WTC11 (cell line): ENCODE measurements around the gene RPL19. TPM values are rescaled to one million over a fixed set of nuclear protein-coding genes. Genes with fewer than 3 reads are reported as not detected.

Experiments used
- ATAC-seq: fragments of 200-7000 bp; cut with Tn5 transposase; 2 replicates; pipeline ENCODE4 v1.10.0; 2021; ENCODE audit warnings: mild to moderate bottlenecking, moderate library complexity
- CTCF ChIA-PET: fragments of 300-600 bp; sonication (Branson Sonifier 250); formaldehyde crosslinking; loops from one replicate; lab custom pipeline; 2021; ENCODE audit warnings: antibody characterized with exemption; lab: Charles Lee
- POLR2A ChIA-PET: fragments of 350-600 bp; sonication (Branson Sonifier 250); formaldehyde crosslinking; loops from one replicate; lab custom pipeline; 2021; ENCODE audit warnings: antibody characterized with exemption; lab: Charles Lee
- DNase-seq: peaks from one replicate; pipeline ENCODE4 v3.0.0; 2021; ENCODE audit warnings: low spot score
- H3K27ac Mint-ChIP-seq: 2 replicates; pipeline ENCODE4 v1.8.0; 2021; ENCODE audit warnings: mixed read lengths
- H3K27me3 Mint-ChIP-seq: 2 replicates; pipeline ENCODE4 v1.8.0; 2021; ENCODE audit warnings: low read depth, mild to moderate bottlenecking, moderate library complexity, mixed read lengths
- H3K36me3 Mint-ChIP-seq: 2 replicates; pipeline ENCODE4 v1.8.0; 2021; ENCODE audit warnings: mixed read lengths
- H3K4me1 Mint-ChIP-seq: 2 replicates; pipeline ENCODE4 v1.8.0; 2022; ENCODE audit warnings: mixed read lengths
- H3K4me3 Mint-ChIP-seq: 2 replicates; pipeline ENCODE4 v1.8.0; 2021; ENCODE audit warnings: mild to moderate bottlenecking, moderate library complexity, mixed read lengths
- H3K9me3 Mint-ChIP-seq: 2 replicates; pipeline ENCODE4 v1.8.0; 2021; ENCODE audit warnings: mixed read lengths
- AFF4 ChIP-seq: sonication (generic); formaldehyde crosslinking; IDR thresholded peaks from 2 replicates; pipeline ENCODE4 v1.8.1; 2023; ENCODE audit warnings: mild to moderate bottlenecking, missing genetic modification reagents, borderline replicate concordance
- E2F4 ChIP-seq: sonication (generic); formaldehyde crosslinking; IDR thresholded peaks from 2 replicates; pipeline ENCODE4 v1.8.1; 2022; ENCODE audit warnings: low read depth, mild to moderate bottlenecking, moderate library complexity, missing genetic modification reagents, borderline replicate concordance
- ETV6 ChIP-seq: sonication (generic); formaldehyde crosslinking; IDR thresholded peaks from 2 replicates; pipeline ENCODE4 v1.8.1; 2022; ENCODE audit warnings: mild to moderate bottlenecking, missing genetic modification reagents
- HMGXB4 ChIP-seq: sonication (generic); formaldehyde crosslinking; IDR thresholded peaks from 2 replicates; pipeline ENCODE4 v1.8.1; 2023; ENCODE audit warnings: mild to moderate bottlenecking, moderate library complexity, missing genetic modification reagents
- JUN ChIP-seq: sonication (generic); formaldehyde crosslinking; IDR thresholded peaks from 2 replicates; pipeline ENCODE4 v1.8.0; 2023; ENCODE audit warnings: mild to moderate bottlenecking, missing genetic modification reagents
- MLX ChIP-seq: sonication (generic); formaldehyde crosslinking; IDR thresholded peaks from 2 replicates; pipeline ENCODE4 v1.8.1; 2023; ENCODE audit warnings: mild to moderate bottlenecking, missing genetic modification reagents, moderate library complexity
- MYBL2 ChIP-seq: sonication (generic); formaldehyde crosslinking; IDR thresholded peaks from 2 replicates; pipeline ENCODE4 v1.8.1; 2023; ENCODE audit warnings: mild to moderate bottlenecking, moderate library complexity, missing genetic modification reagents
- PREB ChIP-seq: sonication (generic); formaldehyde crosslinking; IDR thresholded peaks from 2 replicates; pipeline ENCODE4 v1.8.1; 2022; ENCODE audit warnings: mild to moderate bottlenecking, missing genetic modification reagents, moderate library complexity, borderline replicate concordance
- RELA ChIP-seq: sonication (generic); formaldehyde crosslinking; IDR thresholded peaks from 2 replicates; pipeline ENCODE4 v1.8.1; 2022; ENCODE audit warnings: missing genetic modification reagents, mild to moderate bottlenecking, borderline replicate concordance
- USF2 ChIP-seq: sonication (generic); formaldehyde crosslinking; IDR thresholded peaks from 2 replicates; pipeline ENCODE4 v1.8.1; 2023; ENCODE audit warnings: mild to moderate bottlenecking, missing genetic modification reagents, moderate library complexity
- ZNF263 ChIP-seq: sonication (generic); formaldehyde crosslinking; IDR thresholded peaks from 2 replicates; pipeline ENCODE4 v1.8.1; 2022; ENCODE audit warnings: low read depth, mild to moderate bottlenecking, moderate library complexity, missing genetic modification reagents
- ZNF281 ChIP-seq: sonication (generic); formaldehyde crosslinking; IDR thresholded peaks from 2 replicates; pipeline ENCODE4 v1.8.0; 2023; ENCODE audit warnings: mild to moderate bottlenecking, missing genetic modification reagents
- ZNF317 ChIP-seq: sonication (generic); formaldehyde crosslinking; IDR thresholded peaks from 2 replicates; pipeline ENCODE4 v1.8.1; 2023; ENCODE audit warnings: low read depth, mild to moderate bottlenecking, moderate library complexity, missing genetic modification reagents, borderline replicate concordance
- ZNF396 ChIP-seq: fragments of 250-450 bp; sonication (Bioruptor Pico); IDR thresholded peaks from 2 replicates; pipeline ENCODE4 v1.8.0; 2021; ENCODE audit warnings: mild to moderate bottlenecking, moderate library complexity, borderline replicate concordance
- ZNF423 ChIP-seq: fragments of 250-450 bp; sonication (Bioruptor Pico); IDR thresholded peaks from 2 replicates; pipeline ENCODE4 v2.1.2; 2022; ENCODE audit warnings: mild to moderate bottlenecking, moderate library complexity
- ZNF512 ChIP-seq: sonication (generic); formaldehyde crosslinking; IDR thresholded peaks from 2 replicates; pipeline ENCODE4 v1.8.1; 2022; ENCODE audit warnings: missing genetic modification reagents, borderline replicate concordance
- total RNA-seq: library from RNA; stranded (reverse); gene quantifications from 3 replicates; pipeline ENCODE4 v1.2.3, GENCODE V29; 2021

The RPL19 gene
- total RNA-seq, 1 experiment from 2014 or later: 1,970 TPM

- TF ChIP-seq HMGXB4 (CRISPR knock-in tag) (0 out of 2 replicates have a peak, but pooled peaks have one; percentile 64), USF2 (CRISPR knock-in tag) (peak; percentile 37; the same call in 1 of the 2 replicates), MLX (CRISPR knock-in tag) (no peak), MYBL2 (CRISPR knock-in tag) (0 out of 2 replicates have a peak, but pooled peaks have one; percentile 33), ZNF317 (CRISPR knock-in tag) (peak; percentile 51; the same call in 1 of the 2 replicates), ETV6 (CRISPR knock-in tag) (no peak), ZNF512 (no peak), ZNF281 (CRISPR knock-in tag) (no peak), ZNF263 (CRISPR knock-in tag) (peak; percentile 36; the same call in 1 of the 2 replicates), RELA (CRISPR knock-in tag) (no peak)
Observed at GRCh38 chr17:39197380-39198185, 2.5 kb upstream of the RPL19 start, which contains the start of gene CACNB1 (continued).

- Mint-ChIP-seq H3K4me3 (peak overlapping the region; percentile 98), H3K36me3 (peaks cover 35% of the 10 kb centered on the region), H3K27ac (peak overlapping the region; percentile 74), H3K4me1 (peaks cover 56% of the 10 kb centered on the region), H3K9me3 (no peaks in the 10 kb centered on the region), H3K27me3 (no peaks in the 10 kb centered on the region; the same call in 1 of the 2 replicates)
- no peak for ATAC-seq
- TF ChIP-seq JUN (CRISPR knock-in tag) (no peak), E2F4 (CRISPR knock-in tag) (no peak), PREB (CRISPR knock-in tag) (no peak), ZNF396 (CRISPR knock-in tag) (no peak), ZNF423 (CRISPR knock-in tag) (no peak), AFF4 (CRISPR knock-in tag) (no peak)
- ChIA-PET CTCF (interaction anchor here (0.6 to 4.8 kb wide), 5 partner anchors 9 to 37 kb away, joined by 3 to 62 read pairs (median 7); no protein-coding TSS in a partner anchor), POLR2A (no interaction called here)
- no peak for DNase-seq
Observed at GRCh38 chr17:39198186-39198566, 1.9 kb upstream of the RPL19 start.
